Endometrial microvascular endothelial cells (primary cell): ENCODE data around the gene BANF2. TPM values are rescaled to one million over a fixed set of nuclear protein-coding genes. Genes with fewer than 3 reads are reported as not detected.
"Not testable (repeated sequence)": the region's sequence is repeated elsewhere in the genome, so short reads cannot be mapped to it uniquely, and the experiment has no call there.

Experiments used
- in situ Hi-C: cut with HindIII; loops from 2 replicates; pipeline ENCODE4 v1.10.0; 2017; ENCODE audit warnings: low sequenced_read_pairs, low pct_unique_long_range_greater_than_20kb; ENCODE audit errors: inconsistent ontology term
- total RNA-seq: library from RNA; depleted of rRNA; stranded (reverse); fragments of >200 nt; gene quantifications from one replicate; pipeline ENCODE4 v1.2.3, GENCODE V29; 2015; ENCODE audit errors: inconsistent ontology term

The BANF2 gene
- total RNA-seq, 1 donor from 2014 or later, result not detected

- in situ Hi-C loops, result no loop called here
Measured at GRCh38 chr20:17749978-17750721, 50.4 kb downstream of the BANF2 start.

GRCh38 chr20:17750722-17751045, 50.9 kb downstream of the BANF2 start:
- in situ Hi-C loops, result no loop called here

- in situ Hi-C loops, result no loop called here
Measured at GRCh38 chr20:17751640-17752039, 51.9 kb downstream of the BANF2 start.

DNA sequence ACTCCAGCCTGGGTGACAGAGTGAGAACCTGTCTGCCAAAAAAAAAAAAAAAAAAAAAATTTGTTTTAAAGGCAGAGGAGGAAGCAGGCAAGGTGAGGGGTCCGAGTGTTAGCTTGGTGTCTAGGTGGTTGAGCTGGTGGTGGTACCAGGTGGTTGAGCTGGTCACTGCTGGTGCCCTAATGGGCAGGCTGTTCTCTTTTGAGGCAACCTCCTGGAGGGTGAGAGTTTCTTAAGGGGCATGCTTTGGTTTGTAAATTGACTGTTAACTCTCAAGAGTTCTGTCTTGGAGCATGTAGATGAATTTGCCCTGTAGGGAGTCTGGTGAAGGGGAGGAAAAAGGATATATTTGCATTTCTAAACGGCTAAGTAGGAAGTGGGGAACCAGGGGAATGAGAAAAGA, 52.7 kb downstream of the BANF2 start:
- in situ Hi-C loops, result no loop called here

DNA sequence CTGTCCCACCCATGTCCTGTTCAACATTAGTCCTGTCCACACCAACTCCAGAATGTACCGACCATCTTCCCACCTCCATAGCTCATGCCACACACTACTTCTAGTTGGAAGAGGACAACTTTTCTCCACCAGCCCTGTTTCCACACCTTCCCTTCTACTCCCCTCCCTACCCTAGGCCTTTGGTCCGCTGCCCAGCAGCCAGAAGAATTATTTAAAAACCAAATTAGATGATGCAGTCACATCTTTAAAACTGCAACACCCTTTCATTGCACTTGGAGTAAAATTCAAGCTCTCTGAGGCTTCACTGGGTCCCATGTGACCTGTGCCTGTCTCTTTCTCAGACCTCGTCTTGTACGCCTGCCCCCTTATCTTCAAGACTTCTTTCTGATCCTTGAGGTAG, 53.8 kb downstream of the BANF2 start:
- in situ Hi-C loops, result no loop called here

GRCh38 chr20:17756529-17756928, 56.8 kb downstream of the BANF2 start:
- in situ Hi-C loops, result no loop called here

DNA sequence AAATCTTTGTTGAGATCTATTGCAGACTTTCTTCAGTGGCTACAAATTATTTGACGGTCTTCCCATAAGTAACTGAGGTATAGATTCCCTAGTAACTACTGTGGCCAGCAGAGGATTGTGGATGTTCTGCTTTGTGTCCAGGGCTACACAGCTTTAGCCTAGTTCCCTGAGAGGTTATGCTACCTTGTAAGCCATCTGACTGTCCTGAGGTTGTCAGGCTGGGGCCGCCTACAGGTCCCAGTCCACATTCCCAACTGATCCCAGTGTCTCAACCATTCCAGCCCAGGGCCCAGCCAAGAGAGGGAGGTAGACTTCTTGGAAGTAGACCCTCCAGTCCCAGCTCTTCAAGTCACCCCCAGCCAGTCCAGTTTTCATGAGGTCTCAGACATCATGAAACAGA, 57.7 kb downstream of the BANF2 start:
- in situ Hi-C loops, result no loop called here

- in situ Hi-C loops, result no loop called here
Measured at GRCh38 chr20:17758010-17758409, 58.2 kb downstream of the BANF2 start.

- in situ Hi-C loops, result no loop called here
Measured at GRCh38 chr20:17758512-17758911, 58.7 kb downstream of the BANF2 start.

DNA sequence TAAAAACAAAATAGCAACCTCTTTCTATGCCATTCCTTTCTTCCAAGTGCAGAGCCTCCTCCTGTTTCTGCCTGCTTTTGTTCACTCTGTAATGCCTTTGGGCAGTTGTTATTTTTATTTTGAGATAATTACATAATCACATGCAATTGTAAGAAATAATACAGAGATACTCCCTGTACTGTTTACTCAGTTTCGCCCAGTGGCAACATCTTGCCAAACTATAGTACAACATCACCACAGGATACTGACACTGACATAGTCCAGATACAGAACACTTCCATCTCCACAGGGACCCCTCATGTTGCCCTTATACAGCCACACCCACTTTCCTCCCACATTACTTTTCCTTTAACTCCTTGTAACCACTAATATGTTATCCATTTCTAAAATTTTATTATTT, 59.7 kb downstream of the BANF2 start:
- in situ Hi-C loops, result no loop called here

GRCh38 chr20:17761604-17762003, 61.8 kb downstream of the BANF2 start:
- in situ Hi-C loops, result no loop called here

DNA sequence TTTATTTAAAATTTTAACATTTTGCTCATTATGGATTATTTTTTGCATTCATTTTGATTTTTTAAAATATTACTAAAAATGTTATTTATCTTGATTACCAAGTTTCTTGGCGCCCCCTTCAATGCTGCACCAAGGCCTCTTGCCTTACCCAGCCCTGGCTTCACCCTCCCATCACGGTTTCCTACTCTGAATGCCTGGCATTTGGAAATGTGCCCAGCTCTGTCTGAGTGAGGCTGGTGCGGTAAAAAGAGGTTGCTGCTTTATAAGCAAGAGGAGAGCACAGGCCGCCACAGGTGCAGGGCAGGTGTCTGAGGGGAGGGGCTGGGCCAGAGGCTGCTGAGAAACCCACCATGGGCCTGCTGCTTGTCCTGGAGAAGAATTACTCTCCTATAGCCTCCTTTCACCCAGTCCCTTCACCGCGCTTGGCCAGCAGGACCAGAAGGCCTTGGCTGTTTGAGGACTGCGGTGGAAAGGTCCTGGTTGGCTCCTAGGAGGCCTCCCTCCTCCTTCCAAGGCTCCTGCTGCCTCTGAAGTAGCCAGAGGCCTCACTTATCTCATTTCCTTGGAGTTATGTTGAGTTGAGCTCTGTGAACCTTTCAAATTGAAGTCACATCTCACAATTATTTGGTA, 62.6 kb downstream of the BANF2 start:
- in situ Hi-C loops, result no loop called here

GRCh38 chr20:17762873-17763557, 63.2 kb downstream of the BANF2 start:
- in situ Hi-C loops, result no loop called here

DNA sequence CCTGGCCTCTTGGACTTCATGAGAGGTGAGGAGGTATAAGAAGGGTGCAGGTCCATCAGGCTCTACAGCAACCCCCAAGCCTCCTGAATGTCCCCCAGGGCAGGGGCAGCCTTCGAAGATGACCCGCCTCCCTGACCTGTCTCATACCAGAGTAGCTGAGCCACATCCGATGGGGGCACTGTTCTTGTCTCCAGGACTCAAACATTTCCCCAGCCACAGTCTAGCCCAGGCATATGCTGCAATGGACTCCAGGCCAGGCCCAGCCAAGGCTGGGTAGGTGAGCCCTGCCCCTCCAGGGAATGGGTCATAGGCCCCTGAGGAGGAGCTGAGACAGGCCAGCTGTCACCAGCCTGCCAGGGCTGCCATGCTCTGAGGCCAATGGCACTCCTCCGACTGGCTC, 65.3 kb downstream of the BANF2 start:
- in situ Hi-C loops, result no loop called here

DNA sequence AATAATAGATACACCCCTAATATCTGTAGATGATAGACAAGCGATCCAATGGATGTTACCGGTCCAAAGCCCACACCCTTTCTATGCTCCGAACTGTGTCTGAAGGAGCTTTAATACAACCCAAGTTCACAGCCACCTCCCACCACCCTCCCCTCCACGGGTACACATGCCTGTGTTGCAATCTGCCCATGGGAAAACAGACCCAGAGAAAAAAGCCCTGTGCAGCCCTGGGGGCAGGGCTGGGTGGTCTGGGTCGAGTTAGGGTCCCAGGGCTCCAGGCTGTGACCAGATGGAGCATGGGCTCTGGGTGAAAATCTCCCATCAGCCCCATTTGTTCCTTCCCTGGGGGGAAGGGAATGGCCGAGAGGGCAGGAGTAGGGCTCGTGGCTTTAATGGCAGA, 65.8 kb downstream of the BANF2 start:
- in situ Hi-C loops, result no loop called here

- in situ Hi-C loops, result no loop called here
Measured at GRCh38 chr20:17766226-17766625, 66.5 kb downstream of the BANF2 start.

DNA sequence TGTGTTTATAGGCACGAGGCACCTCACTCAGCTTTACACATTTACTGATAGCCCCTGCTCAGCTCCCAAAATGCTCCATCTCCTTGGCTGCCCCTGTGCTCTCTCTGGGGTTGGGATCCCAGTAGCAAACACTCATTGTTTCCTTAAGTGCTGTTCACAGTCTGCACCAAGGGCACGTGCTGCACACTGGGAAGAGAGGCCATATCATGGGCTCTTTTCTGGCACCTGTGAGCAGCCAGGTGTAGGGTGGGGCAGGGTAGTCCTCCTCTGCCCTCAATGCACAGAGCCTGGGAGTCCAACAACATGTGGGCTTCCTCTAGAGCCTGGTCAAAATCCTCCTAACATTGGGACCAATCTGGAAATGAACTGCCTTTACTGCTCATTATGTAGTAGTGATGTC, 67.9 kb downstream of the BANF2 start:
- in situ Hi-C loops, result no loop called here

GRCh38 chr20:17768271-17768670, 68.5 kb downstream of the BANF2 start:
- in situ Hi-C loops, result no loop called here

- in situ Hi-C loops, result not testable (repeated sequence)
Measured at GRCh38 chr20:17769716-17770115, 70.0 kb downstream of the BANF2 start.
